Upper lobe of left lung (tissue), 6 donors: ENCODE data around the gene PUS1. TPM values are rescaled to one million over a fixed set of nuclear protein-coding genes. Genes with fewer than 3 reads are reported as not detected.

ENCODE experiments used
- ATAC-seq, 2 donors: fragments of 200-7000 bp; cut with Tn5 transposase; one replicate each; pipeline ENCODE4 v1.9.1; 2022; ENCODE audit warnings: mild to moderate bottlenecking in 2 of 2, moderate library complexity in 2 of 2; ENCODE audit not compliant: low FRiP score in 2 of 2
- DNase-seq, 2 donors: peaks; one replicate each; pipeline ENCODE4 v3.0.0-alpha.2; 2019 to 2020
- H3K27ac ChIP-seq, 4 donors: fragments of 200-600 bp; sonication (generic); one replicate each; pipeline ENCODE4 v1.5.1; 2016 to 2019
- H3K27me3 ChIP-seq, 4 donors: fragments of 200-600 bp; sonication (generic); one replicate each; pipeline ENCODE4 v1.5.1; 2017 to 2019
- H3K36me3 ChIP-seq, 4 donors: fragments of 200-600 bp; sonication (generic); one replicate each; pipeline ENCODE4 v1.5.1; 2016 to 2019
- H3K4me1 ChIP-seq, 4 donors: fragments of 200-600 bp; sonication (generic); one replicate each; pipeline ENCODE4 v1.5.1; 2018 to 2019
- H3K4me3 ChIP-seq, 4 donors: fragments of 200-600 bp; sonication (generic); one replicate each; pipeline ENCODE4 v1.5.1; 2017 to 2019; ENCODE audit warnings: mild to moderate bottlenecking in 2 of 4, moderate library complexity in 1 of 4
- H3K9me3 ChIP-seq, 4 donors: fragments of 200-600 bp; sonication (generic); one replicate each; pipeline ENCODE4 v1.5.1; 2018 to 2019
- CTCF ChIP-seq, 6 experiments: fragments of 450-650 bp in 4 of 6; fragments of 200-600 bp in 2 of 6; sonication (generic) in 2 of 6; IDR thresholded peaks; one replicate each; pipeline ENCODE4 v1.5.1; 2016 to 2019; ENCODE audit warnings: antibody characterized with exemption in 6 of 6
- EP300 ChIP-seq, 4 donors: sonication (generic); formaldehyde crosslinking; IDR thresholded peaks; one replicate each; pipeline ENCODE4 v1.5.1; 2017; ENCODE audit warnings: antibody characterized with exemption in 4 of 4, control low read depth in 2 of 4
- POLR2A ChIP-seq, 4 donors: fragments of 450-650 bp; IDR thresholded peaks; one replicate each; pipeline ENCODE4 v1.5.1; 2016 to 2017; ENCODE audit warnings: antibody characterized with exemption in 4 of 4, mild to moderate bottlenecking in 2 of 4
- POLR2AphosphoS5 ChIP-seq, 2 donors: sonication (generic); formaldehyde crosslinking; IDR thresholded peaks; one replicate each; pipeline ENCODE4 v1.5.1; 2017; ENCODE audit warnings: antibody characterized with exemption in 2 of 2
- WGBS, 2 donors: methylation state at CpG; one replicate each; pipeline ENCODE4 v1.1.5; 2017 to 2018; 5-methylcytosine and 5-hydroxymethylcytosine counted together
- total RNA-seq, 6 donors: library from RNA; depleted of rRNA in 4 of 6; stranded (reverse); fragments of >200 nt in 4 of 6; gene quantifications; one replicate each; pipeline versions ENCODE4 v1.1.0 to v1.2.1, GENCODE V29; 2016 to 2021
- donor health status: DM: no; HTN: no; CAD: no; lungs with moderate emphysema.
- donor health status: DM: no; HTN: yes; CAD: no; lungs with severe emphysema.

PUS1 gene
- total RNA-seq, 6 donors from 2014 or later = 11.3 to 30.7 (median 22.5) TPM

DNA sequence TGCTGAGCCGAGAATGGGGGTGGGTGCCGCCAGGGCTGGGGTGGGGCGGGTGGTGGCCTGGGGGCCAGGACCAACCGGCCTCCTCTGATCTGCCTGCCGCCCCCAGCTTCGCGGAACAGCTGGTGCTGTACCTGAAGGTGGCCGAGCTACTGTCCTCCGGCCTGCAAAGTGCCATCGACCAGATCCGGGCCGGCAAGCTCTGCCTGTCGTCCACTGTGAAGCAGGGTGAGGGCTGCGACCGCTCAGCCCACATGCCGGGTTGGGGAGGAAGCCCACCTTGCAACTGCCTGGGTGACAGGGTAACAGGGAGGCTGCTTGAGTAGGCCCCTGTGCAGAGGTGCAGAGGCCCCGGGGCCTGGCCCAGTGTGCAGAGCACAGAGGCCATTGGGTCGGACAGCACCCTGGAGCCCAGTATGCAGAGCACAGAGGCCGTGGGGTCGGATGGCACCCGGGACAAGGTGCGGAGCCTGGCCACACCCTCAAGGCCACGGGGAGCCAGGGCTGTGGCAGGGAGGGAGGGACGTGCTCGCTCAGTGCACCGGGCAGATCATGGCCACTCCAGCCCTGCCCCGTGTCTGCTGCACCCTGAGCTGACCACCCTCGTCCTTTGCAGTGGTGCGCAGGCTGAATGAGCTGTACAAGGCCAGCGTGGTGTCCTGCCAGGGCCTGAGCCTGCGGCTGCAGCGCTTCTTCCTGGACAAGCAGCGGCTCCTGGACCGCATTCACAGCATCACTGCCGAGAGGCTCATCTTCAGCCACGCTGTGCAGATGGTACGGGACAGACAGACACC lies 9.5 kb upstream of the PUS1 start:
- TF ChIP-seq POLR2AphosphoS5 (IDR thresholded peaks at IDR 0.05) (no peak), POLR2A (IDR thresholded peaks at IDR 0.05) (no peak), EP300 (IDR thresholded peaks at IDR 0.05) (no peak), CTCF (IDR thresholded peaks at IDR 0.05) (no peak)
- DNase-seq = peak in 1 of 2 donors; percentile 76
- Histone ChIP-seq H3K27ac (no peak overlapping the region), H3K9me3 (no peaks in the 10 kb centered on the region), H3K27me3 (no peaks in the 10 kb centered on the region), H3K4me3 (no peak overlapping the region), H3K36me3 (peaks cover 29 to 79% (median 64%) of the 10 kb centered on the region in 4 donors), H3K4me1 (peaks cover 0 to 3% (median 1%) of the 10 kb centered on the region in 4 donors)
- WGBS, 2 donors = 80 to 95% methylated on average over 2 to 31 of the region's 37 CpGs
- no peak for ATAC-seq

- no peak for DNase-seq
- no peak overlapping the region for H3K27ac ChIP-seq
- ATAC-seq = no peak
- WGBS, 2 donors = 95 to 96% methylated on average over 3 to 14 of the region's 14 CpGs
- no peaks in the 10 kb centered on the region for H3K27me3 ChIP-seq
- no peak overlapping the region for H3K4me3 ChIP-seq
- no peaks in the 10 kb centered on the region for H3K9me3 ChIP-seq
- peaks cover 25 to 73% (median 59%) of the 10 kb centered on the region in 4 donors for H3K36me3 ChIP-seq
- H3K4me1 ChIP-seq = peaks cover 0 to 5% (median 2%) of the 10 kb centered on the region in 4 donors
- TF ChIP-seq POLR2AphosphoS5 (IDR thresholded peaks at IDR 0.05) (no peak), POLR2A (IDR thresholded peaks at IDR 0.05) (no peak), EP300 (IDR thresholded peaks at IDR 0.05) (no peak)
Observed at GRCh38 chr12:131920157-131920508, 8.9 kb upstream of the PUS1 start.

DNA sequence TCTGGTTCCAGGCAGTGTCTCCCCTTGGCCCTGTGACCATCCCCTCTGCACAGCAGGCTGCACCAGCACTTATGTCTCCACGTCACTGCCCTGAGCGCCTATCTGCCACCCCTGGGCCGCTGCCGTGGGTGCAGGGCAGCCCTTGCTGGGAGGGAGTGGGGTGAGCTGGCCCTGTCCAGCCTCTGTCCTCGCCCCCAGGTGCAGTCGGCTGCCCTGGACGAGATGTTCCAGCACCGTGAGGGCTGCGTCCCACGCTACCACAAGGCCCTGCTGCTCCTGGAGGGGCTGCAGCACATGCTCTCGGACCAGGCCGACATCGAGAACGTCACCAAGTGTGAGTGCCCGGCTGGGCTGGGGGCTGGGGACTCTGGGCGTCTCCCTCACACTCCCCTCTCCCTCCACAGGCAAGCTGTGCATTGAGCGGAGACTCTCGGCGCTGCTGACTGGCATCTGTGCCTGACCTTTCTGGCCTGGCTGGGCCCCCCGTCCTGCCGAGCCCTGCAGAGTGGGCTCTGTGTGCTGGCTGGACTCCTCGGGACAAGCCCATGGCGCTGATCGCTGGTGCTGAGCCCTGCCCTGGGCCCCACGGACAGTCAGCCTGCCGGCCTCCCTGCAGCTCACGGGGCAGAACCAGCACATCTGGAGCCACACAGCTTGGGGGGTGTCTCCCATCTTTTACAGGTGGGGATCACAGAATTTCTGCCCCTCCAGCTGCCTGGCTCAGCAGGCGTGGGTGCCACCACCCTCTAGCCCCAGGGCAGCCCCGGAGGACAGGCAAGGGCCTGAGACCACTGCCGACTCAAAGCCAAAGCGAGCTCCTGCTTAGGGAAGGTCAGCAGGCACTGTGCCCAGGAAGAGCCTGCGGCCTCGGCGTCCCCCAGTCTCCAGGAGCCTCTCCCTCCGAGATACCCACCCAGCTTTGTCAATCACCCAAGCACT lies 7.9 kb upstream of the PUS1 start:
- ATAC-seq (peak in 1 of 2 donors; percentile 31), DNase-seq (peak in 1 of 2 donors; percentile 78)
- peaks cover 16 to 63% (median 48%) of the 10 kb centered on the region in 4 donors for H3K36me3 ChIP-seq

DNA sequence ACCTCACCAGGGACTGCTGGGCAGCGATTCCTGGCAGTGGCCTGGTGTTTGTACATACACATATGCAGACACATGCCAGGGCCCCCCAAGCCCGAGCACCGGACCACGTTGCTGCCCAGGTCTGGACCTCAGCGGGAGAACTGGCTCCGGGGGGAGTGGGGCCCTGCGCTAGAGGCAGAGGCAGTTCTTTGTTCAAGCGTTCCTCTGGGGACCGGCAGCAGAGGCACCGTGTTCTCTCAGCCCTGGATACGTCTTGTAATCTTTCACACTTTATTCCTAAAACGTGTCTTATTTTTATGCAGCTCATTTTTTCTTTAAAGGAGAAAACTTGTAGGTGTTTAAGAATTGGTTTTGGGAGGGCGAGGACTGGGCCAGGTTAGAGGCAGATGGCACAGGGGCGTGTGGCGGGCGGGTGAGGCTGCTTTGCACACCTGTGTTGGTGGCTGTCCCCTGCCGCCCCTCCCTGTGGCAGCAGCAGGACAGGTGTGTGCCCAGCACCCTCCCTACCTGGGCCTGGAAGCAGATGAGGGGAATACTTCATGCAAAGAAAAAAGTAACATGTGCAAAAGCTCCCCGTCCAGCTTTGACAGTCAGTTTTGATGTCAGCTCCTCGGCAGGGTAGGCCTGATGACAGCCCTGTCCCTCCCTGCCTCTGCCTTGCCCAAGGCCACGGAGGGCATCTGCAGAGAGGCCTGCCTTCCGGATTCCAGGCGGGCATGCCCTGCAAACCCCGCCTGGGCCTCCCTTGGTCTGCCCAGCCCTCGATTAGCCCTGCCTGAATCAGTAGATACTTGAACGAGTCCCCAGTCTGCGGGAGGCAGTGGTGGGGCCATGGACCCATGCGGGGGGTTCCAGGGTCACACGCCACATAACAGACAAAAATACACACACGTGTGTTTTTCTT lies 7.0 kb upstream of the PUS1 start:
- ATAC-seq (no peak), DNase-seq (peak in 1 of 2 donors; percentile 67)
- Histone ChIP-seq H3K36me3 (peaks cover 10 to 55% (median 41%) of the 10 kb centered on the region in 4 donors), H3K27ac (no peak overlapping the region), H3K27me3 (no peaks in the 10 kb centered on the region), H3K4me1 (peaks cover 0 to 5% (median 2%) of the 10 kb centered on the region in 4 donors), H3K4me3 (no peak overlapping the region), H3K9me3 (no peaks in the 10 kb centered on the region)
- no peak for TF ChIP-seq POLR2A (IDR thresholded peaks at IDR 0.05)
- TF ChIP-seq EP300 (IDR thresholded peaks at IDR 0.05) = no peak
- TF ChIP-seq CTCF (IDR thresholded peaks at IDR 0.05) = no peak
- TF ChIP-seq POLR2AphosphoS5 (IDR thresholded peaks at IDR 0.05) = no peak
- WGBS, 2 donors = 88 to 89% methylated on average over 25 to 29 of the region's 29 CpGs

More for the DNA sequence above, 7.9 kb upstream of the PUS1 start:
- Histone ChIP-seq H3K27me3 (no peaks in the 10 kb centered on the region), H3K4me1 (peaks cover 0 to 5% (median 2%) of the 10 kb centered on the region in 4 donors), H3K9me3 (no peaks in the 10 kb centered on the region), H3K27ac (no peak overlapping the region), H3K4me3 (no peak overlapping the region)
- WGBS, 2 donors = 94 to 96% methylated on average over 9 to 12 of the region's 35 CpGs
- TF ChIP-seq POLR2AphosphoS5 (IDR thresholded peaks at IDR 0.05) (no peak), POLR2A (IDR thresholded peaks at IDR 0.05) (no peak), CTCF (IDR thresholded peaks at IDR 0.05) (no peak), EP300 (IDR thresholded peaks at IDR 0.05) (no peak)
